WI38 (cell line): ENCODE results near the gene CADM1.

Experiments used
- H3K4me3 ChIP-seq: 2 replicates; pipeline ENCODE4 v1.5.1; 2011; ENCODE audit warnings: low read depth, mild to moderate bottlenecking, control low read depth, low read length
- CTCF ChIP-seq: IDR thresholded peaks from 2 replicates; pipeline ENCODE4 v1.5.1; 2012; ENCODE audit warnings: low read depth, mild to moderate bottlenecking, control low read depth, low read length

The CADM1 gene

GRCh38 chr11:115321605-115322289 lies 182.5 kb downstream of the CADM1 start:
- no peak overlapping the region for H3K4me3 ChIP-seq
- TF ChIP-seq CTCF, result no peak

- TF ChIP-seq CTCF, result no peak
- no peak overlapping the region for H3K4me3 ChIP-seq
Observed at GRCh38 chr11:115317277-115318185, 186.7 kb downstream of the CADM1 start.

- no peak overlapping the region for H3K4me3 ChIP-seq
- TF ChIP-seq CTCF, result no peak
Observed at GRCh38 chr11:115316696-115317095, 187.5 kb downstream of the CADM1 start.

- no peak for TF ChIP-seq CTCF
- no peak overlapping the region for H3K4me3 ChIP-seq
Observed at GRCh38 chr11:115314330-115314920, 189.8 kb downstream of the CADM1 start.

GRCh38 chr11:115313224-115313838 lies 190.9 kb downstream of the CADM1 start:
- H3K4me3 ChIP-seq, result no peak overlapping the region
- no peak for TF ChIP-seq CTCF

- H3K4me3 ChIP-seq, result no peak overlapping the region
- TF ChIP-seq CTCF, result no peak
Observed at GRCh38 chr11:115311949-115312348, 192.3 kb downstream of the CADM1 start.
